ENCODE results near the gene MAGI3.
"Not testable (repeated sequence)": the region's sequence is repeated elsewhere in the genome, so short reads cannot be mapped to it uniquely, and the experiment has no call there.

Gene MAGI3

GRCh38 chr1:113401067-113401466 is 10.8 kb downstream of the MAGI3 start:
- DNase-seq = no peak

GRCh38 chr1:113401728-113402127 is 11.4 kb downstream of the MAGI3 start:
- no peak for DNase-seq

GRCh38 chr1:113403065-113403464 is 12.8 kb downstream of the MAGI3 start:
- DNase-seq = no peak

DNA sequence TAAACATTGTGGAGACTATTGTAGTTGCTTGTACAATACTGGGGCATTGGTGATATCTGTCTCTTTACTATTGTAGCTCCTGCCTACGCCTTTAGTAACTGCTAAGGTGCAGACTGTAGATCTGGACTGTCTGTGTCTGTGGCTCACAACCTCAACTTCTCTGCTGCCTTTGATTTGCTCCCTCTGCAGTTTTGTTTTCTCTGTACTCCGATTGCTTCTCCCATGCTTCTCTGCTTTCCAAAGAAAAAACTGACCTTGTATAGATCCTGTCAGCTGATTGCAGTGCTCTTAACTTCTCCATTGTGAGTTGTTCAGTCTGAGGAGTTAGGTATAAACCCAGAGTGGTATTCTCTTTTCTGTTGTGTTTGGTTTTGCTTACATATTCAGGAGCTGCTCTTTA is 15.3 kb downstream of the MAGI3 start:
- no peak for DNase-seq

DNA sequence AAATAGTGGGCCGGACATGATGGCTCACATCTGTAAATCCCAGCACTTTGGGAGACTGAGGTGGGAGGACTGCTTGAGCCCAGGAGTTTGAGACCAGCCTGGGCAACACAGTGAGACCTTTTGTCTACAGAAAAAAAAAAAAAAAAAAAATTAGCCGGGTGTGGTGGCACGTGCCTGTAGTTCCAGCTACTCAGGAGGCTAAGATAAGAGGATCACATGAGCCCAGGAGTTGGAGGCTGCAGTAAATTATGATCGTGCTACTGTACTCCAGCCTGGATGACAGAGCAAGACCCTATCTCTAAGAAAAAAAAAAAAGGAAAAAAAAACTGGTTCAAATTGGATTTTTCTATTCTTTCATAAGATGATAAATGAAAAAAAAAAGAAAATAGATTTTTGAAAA is 15.8 kb downstream of the MAGI3 start:
- not testable (repeated sequence) for DNase-seq

DNA sequence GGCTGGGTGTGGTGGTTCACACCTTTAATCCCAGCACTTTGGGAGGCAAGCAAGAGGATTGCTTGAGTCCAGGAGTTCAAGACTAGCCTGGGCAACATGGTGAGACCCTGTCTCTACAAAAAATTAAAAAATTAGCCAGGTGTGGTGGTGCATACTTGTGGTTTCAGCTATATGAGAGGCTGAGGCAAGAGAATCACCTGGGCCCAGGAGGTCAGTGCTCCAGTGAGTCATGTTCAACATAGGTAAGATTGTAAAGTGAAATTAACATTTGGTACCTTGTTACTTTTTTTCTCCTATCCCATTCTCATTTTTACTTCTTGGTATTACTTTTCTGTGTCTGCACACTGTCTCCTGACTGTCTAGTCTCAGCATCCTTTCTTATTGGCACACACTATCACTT is 19.0 kb downstream of the MAGI3 start:
- DNase-seq = no peak

DNA sequence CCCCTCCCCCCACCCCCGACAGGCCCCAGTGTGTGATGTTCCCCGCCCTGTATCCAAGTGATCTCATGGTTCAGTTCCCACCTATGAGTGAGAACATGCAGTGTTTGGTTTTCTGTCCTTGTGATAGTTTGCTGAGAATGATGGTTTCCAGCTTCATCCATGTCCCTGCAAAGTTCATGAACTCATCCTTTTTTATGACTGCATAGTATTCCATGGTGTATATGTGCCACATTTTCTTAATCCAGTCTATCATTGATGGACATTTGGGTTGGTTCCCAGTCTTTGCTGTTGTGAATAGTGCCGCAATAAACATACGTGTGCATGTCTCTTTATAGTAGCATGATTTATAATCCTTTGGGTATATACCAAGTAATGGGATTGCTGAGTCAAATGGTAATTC is 21.7 kb downstream of the MAGI3 start:
- not testable (repeated sequence) for DNase-seq

DNA sequence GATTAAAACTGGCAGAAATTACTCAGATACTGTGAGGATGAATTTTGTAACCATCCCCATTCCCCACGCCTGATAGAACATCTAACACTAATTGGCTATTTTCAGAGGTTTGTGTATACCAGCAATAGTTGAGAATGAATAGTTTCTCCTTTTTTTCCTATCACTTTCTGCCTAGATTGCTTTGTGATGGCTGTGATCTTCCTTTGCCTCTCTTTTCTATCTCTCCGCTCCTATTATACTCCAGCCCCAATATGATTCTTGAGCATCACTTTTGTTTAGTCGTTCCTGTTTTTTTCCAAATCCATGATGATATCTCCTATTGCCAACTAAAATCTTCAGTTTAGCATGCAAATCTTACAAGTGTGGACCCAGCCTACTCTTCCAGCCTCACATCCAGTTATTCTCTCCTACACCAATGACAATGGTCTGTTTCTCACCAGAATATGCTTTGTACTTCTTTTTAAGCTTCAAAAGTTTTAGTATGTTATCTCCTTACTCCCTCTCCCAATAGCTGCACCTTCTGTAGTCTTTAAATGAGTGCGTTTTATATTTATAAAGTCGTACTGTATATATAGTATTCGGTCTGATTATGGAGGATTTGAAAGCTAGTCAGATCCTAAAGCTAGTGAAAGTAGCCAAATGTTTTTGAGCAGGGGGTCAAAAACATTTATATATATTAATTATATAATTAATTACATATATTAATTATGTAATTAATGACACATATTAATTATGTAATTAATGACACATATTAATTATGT is 25.2 kb downstream of the MAGI3 start:
- DNase-seq = no peak

- DNase-seq = not testable (repeated sequence)
These were observed 25.8 kb downstream of the MAGI3 start for GRCh38 chr1:113416071-113416470.

GRCh38 chr1:113416496-113416895 is 26.2 kb downstream of the MAGI3 start:
- no peak for DNase-seq

- no peak for DNase-seq
These were observed 32.2 kb downstream of the MAGI3 start for GRCh38 chr1:113422315-113423068.

DNA sequence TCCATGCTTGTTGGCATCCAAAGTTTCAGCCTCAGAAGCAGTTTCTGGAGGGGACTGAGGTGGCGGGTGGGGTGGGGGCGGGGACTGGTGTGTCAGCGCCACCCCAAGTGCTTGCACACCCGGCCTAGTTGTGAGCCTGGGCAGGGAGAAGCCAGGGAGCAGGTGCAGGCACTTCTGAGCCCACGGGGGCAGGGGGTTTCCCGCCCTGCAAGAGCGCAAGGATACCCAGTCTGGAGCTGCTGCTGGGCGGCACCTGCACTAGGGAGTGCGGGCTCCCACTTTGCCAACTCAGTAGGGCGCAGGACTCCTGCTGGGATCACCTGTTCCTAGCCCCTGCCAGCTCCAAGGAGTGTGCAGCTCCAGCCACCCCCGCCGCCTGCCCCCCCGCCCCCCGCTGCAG is 33.5 kb downstream of the MAGI3 start:
- DNase-seq = no peak

DNA sequence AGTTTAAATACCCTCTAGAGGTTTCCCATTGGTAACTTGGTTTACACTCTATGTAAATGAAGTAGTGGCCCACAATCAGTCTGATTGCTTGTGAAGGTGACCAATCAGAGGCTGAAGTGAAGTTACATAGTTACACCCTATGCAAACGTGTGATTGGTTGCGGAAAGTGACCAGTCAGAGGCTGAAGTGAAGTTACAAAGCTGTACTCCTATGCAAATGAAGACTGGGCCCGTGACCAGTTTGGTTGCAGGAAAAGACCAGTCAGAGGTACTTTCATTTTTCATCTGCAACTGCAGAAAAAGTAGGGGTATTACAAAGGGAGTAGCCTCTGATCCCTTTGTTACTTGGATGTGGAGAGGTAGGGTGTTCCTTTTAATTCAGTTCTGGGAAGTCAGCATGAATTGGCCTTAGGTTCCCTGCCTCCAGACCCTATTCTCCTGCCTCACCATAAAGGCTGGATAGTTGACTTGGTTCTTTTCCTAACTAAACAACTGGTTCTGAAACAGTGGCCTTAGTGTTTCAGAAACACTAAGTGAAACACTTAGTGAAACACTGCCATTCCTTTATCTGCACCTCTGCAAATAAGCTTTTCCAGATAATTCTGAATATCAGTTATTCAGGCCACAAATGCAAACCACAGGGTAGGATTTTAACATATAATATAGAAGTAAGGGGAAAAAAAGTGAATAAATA is 39.3 kb downstream of the MAGI3 start:
- no peak for DNase-seq

DNA sequence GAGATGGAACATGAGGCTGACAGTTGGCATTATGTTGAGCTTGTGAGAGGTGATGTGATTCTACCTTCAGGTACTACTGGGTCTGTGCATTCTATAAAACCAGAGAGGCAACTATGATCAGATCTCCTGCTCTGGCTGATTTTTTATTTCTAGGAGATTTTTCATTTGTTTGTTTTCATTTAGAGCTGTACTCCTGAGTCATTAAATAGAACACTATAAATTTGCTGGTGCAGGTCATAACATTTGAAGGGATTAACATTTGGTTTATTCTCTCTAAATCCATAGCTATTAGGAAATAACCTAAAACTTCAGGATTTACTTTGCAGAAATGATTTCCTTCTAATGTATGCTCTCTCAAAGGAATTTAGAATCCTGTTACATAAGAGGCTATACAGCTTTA is 42.9 kb downstream of the MAGI3 start:
- DNase-seq = no peak

DNA sequence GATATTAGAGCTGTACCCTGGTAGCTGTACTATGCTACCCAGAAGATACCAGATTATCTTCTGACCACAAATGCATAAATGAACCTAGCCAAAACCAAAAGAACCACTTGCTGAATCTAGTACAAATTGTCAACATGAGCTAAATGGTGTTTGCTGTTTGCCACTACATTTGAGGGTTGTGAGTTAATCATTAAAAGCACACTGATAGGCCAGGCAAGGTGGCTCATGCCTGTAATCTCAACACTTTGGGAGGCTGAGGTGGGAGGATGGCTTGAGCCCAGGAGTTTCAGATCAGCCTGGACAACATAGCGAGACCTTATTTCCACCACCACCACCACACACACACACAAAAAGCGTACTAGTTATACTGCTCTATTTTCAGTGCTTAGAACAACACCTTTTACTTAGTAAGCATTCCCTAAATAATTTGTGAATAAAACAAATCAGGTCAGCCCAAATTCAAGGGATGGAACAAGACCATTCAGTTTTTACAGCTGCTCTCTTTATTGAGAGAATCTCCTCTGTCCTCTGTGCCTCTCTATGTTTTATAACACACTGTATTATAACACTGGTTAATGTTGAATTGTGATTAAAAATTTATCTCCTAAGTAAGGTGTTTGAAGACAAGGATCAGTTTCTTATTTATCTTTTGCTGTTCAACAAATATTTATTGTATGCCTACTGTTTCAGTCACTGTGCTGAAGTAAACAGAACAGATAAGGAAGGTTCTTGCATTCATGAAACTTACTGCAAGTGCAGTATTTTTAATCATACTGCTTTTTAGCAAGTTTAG is 44.0 kb downstream of the MAGI3 start:
- no peak for DNase-seq

GRCh38 chr1:113434874-113435175 is 44.5 kb downstream of the MAGI3 start:
- no peak for DNase-seq

DNA sequence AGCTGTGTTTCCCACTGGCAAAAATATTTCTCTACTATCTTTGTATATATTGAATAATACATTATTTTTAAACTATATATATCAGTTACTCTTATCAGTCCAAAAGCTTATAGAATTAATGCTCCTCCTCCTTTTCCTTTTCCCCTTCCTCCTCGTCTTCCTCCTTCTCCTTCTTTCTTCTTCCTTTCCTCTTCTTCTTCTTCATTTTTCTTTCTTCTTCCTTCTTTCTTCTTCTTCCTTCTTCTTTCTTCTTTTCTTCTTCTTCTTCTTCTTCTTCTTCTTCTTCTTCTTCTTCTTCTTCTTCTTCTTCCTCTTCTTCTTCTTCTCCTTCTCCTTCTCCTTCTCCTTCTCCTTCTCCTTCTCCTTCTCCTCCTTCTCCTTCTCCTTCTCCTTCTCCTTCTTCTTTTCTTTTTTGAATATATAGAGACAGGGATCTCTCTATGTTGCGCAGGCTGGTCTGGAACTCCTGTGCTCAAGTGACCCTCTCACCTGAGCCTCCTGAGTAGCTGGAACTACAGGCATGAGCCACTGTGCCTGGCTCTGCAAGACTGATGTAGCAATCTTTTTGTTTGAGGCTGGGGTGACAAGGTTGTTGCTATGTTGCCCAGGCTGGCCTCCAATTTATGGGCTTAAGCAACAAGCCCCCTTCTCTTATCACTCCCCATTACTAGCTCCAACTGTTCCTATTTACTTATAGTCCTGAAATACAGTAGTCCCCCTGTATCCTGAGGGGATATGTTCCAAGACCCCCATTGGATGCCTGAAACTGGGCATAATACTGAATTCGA is 47.4 kb downstream of the MAGI3 start:
- DNase-seq = no peak

DNA sequence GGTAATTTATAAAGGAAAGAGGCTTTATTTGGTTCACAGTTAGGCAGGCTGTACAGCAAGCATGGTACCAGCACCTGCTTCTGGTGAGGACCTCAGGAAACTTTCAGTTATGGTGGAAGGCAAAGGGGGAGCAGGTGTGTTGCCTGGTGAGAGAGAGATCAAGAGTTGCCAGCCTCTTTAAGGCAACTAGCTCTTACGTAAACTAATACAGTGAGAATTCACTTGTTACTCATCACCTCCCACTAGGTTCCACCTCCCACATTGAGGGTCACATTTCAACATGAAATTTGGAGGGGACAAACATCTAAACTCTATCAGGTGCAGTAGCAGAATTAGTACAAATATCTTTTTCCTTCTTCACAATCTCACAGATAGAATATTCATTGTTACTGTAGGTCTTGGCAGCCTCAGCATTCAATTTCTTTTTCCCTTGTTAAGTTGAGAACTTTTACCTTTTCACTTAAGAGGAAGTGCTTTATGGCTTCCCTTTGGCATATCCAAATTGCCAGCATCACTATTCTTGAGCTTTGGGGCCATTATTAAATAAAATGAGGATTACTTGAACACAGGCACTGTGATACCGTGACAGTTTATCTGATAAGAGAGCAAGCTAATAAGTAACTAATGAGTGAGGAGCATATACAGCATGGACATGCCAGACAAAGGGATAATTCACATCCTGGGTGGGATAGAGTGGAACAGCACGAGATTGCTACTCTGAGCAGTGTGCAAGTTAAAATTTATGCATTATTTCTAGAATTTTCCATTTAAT is 48.4 kb downstream of the MAGI3 start:
- DNase-seq = no peak

GRCh38 chr1:113439277-113439670 is 49.0 kb downstream of the MAGI3 start:
- no peak for DNase-seq

- no peak for DNase-seq
These were observed 51.8 kb downstream of the MAGI3 start for GRCh38 chr1:113442131-113442530.

DNA sequence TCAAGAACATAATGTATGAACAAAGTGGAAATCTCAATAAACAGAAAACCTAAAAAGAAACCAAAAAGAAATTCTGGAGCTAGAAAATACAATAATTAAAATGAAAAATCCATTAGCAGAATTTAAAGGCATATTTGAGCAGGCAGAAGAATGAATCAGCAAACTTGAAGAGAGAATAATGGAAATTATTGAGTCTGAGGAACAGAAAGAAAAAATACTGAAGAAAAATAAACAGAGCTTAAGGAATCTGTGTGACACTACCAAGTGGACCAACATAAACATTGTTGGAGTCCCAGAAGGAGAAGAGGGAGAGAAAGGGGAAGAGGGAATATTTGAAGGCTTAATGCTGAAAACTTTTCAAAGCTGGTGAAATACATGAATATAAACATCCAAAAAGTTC is 54.5 kb downstream of the MAGI3 start:
- no peak for DNase-seq

DNA sequence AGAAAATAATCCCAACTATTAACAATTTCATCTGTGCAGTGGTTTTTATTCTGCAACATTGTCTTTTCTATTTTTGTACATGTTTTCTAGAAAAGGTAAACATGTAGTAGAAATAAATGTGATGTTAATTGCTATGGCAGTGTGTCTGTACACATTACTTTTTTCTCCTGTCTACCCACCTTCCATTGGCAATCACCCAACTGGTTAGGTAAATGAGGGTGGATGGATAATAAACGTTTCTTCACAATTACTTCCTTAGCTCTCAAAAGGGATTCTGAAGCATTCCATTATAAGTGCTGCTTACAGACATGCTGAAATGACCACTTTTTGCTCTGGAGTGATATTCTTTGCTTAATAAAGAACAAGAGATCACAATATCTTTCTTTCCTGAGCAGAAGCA is 61.4 kb downstream of the MAGI3 start:
- no peak for DNase-seq

Data from NCI-H1436 (cell line).